ENCODE data around the gene MPP4. TPM values are rescaled to one million over a fixed set of nuclear protein-coding genes. Genes with fewer than 3 reads are reported as not detected.

Gene MPP4, protein sequence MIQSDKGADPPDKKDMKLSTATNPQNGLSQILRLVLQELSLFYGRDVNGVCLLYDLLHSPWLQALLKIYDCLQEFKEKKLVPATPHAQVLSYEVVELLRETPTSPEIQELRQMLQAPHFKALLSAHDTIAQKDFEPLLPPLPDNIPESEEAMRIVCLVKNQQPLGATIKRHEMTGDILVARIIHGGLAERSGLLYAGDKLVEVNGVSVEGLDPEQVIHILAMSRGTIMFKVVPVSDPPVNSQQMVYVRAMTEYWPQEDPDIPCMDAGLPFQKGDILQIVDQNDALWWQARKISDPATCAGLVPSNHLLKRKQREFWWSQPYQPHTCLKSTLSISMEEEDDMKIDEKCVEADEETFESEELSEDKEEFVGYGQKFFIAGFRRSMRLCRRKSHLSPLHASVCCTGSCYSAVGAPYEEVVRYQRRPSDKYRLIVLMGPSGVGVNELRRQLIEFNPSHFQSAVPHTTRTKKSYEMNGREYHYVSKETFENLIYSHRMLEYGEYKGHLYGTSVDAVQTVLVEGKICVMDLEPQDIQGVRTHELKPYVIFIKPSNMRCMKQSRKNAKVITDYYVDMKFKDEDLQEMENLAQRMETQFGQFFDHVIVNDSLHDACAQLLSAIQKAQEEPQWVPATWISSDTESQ
- total RNA-seq (2021) = not detected in 3 replicates
- percentile 18 among the genes with signal in this experiment for Bru-seq, nascent RNA
- long read RNA-seq, experiment 1, partial matches to known transcripts = 0 of 1 reads
- long read RNA-seq, experiment 1, other reads (novel, unspliced or antisense) = 1 of 1 reads
- long read RNA-seq, experiment 2 = 0 reads
- long read RNA-seq, experiment 3 = 0 reads

DNA sequence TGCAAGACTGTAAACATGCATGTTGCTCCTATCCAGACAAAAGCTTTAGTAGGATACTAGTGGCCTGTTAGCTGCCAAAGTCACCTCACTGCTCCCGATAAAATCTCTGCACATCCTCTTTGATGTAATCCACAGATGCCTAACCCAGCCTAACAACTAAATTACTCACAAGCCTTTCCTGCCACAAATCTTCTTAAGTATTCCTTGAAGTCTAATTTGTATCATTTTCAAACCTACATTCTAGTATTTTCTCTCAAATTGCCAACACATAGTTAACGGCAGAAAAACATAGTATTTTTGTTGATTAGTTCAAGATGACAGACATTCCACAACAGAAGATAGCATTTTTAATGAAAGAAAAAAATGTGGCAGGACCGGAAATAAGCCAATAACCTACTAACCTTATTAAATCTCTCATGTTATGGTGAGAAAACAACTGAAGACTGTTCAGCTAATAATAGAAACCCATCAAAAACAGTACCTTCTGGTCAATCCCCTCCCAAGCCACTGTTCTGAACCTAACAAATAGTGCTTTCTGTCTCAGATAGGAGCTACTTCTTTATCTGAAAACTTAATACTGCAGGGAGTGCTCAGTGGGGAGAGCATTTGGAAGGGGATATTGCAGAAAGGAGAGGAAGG lies at the start of gene MPP4:
Gene MPP4, minus strand, starts transcription at position 57 of the 639 bp plus-strand sequence. CDS start 4,690 bp downstream, outside the sequence.
- Mint-ChIP-seq H3K36me3 (peaks cover 12% of the 10 kb centered on the region), H3K27me3 (ENCODE audit: low read depth) (no peaks in the 10 kb centered on the region), H3K9me3 (no peaks in the 10 kb centered on the region), H3K27ac (peak within 1 kb of the TSS; percentile 84), H3K4me3 (0 out of 2 replicates have a peak within 1 kb of the TSS, but pooled peaks have one; percentile 14), H3K4me1 (peaks cover 61% of the 10 kb centered on the region)
- DNase-seq (ENCODE audit: low spot score) (no peak), ATAC-seq (no peak; the same call in 1 of the 2 replicates)
- POLR2A ChIA-PET = no interaction called here
- CTCF ChIA-PET = interaction anchor here (1.6 kb wide), 1 partner anchor 83 kb away, joined by 3 read pairs; the partner anchor contains the start of gene ALS2
- TF ChIP-seq, protein P1, sequence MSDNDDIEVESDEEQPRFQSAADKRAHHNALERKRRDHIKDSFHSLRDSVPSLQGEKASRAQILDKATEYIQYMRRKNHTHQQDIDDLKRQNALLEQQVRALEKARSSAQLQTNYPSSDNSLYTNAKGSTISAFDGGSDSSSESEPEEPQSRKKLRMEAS (CRISPR knock-in tag; IDR thresholded peaks at IDR 0.05) = no peak
- TF ChIP-seq NFATC4 (CRISPR knock-in tag; IDR thresholded peaks at IDR 0.05) (no peak), FOXK1 (CRISPR knock-in tag; IDR thresholded peaks at IDR 0.05) (no peak), GRHL2 (CRISPR knock-in tag; IDR thresholded peaks at IDR 0.05; ENCODE audit: insufficient replicate concordance, severe bottlenecking) (no peak), TP53 (CRISPR knock-in tag; IDR thresholded peaks at IDR 0.05) (no peak), ZNF317 (CRISPR knock-in tag; IDR thresholded peaks at IDR 0.05; ENCODE audit: borderline replicate concordance, low read depth) (no peak), KAT7 (CRISPR knock-in tag; IDR thresholded peaks at IDR 0.05; ENCODE audit: borderline replicate concordance) (no peak), ATF1 (CRISPR knock-in tag; IDR thresholded peaks at IDR 0.05) (no peak), ZBTB21 (CRISPR knock-in tag; IDR thresholded peaks at IDR 0.05; ENCODE audit: borderline replicate concordance) (no peak)
- TF ChIP-seq, protein P2, sequence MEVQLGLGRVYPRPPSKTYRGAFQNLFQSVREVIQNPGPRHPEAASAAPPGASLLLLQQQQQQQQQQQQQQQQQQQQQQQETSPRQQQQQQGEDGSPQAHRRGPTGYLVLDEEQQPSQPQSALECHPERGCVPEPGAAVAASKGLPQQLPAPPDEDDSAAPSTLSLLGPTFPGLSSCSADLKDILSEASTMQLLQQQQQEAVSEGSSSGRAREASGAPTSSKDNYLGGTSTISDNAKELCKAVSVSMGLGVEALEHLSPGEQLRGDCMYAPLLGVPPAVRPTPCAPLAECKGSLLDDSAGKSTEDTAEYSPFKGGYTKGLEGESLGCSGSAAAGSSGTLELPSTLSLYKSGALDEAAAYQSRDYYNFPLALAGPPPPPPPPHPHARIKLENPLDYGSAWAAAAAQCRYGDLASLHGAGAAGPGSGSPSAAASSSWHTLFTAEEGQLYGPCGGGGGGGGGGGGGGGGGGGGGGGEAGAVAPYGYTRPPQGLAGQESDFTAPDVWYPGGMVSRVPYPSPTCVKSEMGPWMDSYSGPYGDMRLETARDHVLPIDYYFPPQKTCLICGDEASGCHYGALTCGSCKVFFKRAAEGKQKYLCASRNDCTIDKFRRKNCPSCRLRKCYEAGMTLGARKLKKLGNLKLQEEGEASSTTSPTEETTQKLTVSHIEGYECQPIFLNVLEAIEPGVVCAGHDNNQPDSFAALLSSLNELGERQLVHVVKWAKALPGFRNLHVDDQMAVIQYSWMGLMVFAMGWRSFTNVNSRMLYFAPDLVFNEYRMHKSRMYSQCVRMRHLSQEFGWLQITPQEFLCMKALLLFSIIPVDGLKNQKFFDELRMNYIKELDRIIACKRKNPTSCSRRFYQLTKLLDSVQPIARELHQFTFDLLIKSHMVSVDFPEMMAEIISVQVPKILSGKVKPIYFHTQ (CRISPR knock-in tag; IDR thresholded peaks at IDR 0.05) = no peak
- TF ChIP-seq, protein P3, sequence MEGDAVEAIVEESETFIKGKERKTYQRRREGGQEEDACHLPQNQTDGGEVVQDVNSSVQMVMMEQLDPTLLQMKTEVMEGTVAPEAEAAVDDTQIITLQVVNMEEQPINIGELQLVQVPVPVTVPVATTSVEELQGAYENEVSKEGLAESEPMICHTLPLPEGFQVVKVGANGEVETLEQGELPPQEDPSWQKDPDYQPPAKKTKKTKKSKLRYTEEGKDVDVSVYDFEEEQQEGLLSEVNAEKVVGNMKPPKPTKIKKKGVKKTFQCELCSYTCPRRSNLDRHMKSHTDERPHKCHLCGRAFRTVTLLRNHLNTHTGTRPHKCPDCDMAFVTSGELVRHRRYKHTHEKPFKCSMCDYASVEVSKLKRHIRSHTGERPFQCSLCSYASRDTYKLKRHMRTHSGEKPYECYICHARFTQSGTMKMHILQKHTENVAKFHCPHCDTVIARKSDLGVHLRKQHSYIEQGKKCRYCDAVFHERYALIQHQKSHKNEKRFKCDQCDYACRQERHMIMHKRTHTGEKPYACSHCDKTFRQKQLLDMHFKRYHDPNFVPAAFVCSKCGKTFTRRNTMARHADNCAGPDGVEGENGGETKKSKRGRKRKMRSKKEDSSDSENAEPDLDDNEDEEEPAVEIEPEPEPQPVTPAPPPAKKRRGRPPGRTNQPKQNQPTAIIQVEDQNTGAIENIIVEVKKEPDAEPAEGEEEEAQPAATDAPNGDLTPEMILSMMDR (IDR thresholded peaks at IDR 0.05) = no peak
- TF ChIP-seq, protein P4, sequence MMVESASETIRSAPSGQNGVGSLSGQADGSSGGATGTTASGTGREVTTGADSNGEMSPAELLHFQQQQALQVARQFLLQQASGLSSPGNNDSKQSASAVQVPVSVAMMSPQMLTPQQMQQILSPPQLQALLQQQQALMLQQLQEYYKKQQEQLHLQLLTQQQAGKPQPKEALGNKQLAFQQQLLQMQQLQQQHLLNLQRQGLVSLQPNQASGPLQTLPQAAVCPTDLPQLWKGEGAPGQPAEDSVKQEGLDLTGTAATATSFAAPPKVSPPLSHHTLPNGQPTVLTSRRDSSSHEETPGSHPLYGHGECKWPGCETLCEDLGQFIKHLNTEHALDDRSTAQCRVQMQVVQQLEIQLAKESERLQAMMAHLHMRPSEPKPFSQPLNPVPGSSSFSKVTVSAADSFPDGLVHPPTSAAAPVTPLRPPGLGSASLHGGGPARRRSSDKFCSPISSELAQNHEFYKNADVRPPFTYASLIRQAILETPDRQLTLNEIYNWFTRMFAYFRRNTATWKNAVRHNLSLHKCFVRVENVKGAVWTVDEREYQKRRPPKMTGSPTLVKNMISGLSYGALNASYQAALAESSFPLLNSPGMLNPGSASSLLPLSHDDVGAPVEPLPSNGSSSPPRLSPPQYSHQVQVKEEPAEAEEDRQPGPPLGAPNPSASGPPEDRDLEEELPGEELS (CRISPR knock-in tag; IDR thresholded peaks at IDR 0.05) = no peak
- TF ChIP-seq, protein P5, sequence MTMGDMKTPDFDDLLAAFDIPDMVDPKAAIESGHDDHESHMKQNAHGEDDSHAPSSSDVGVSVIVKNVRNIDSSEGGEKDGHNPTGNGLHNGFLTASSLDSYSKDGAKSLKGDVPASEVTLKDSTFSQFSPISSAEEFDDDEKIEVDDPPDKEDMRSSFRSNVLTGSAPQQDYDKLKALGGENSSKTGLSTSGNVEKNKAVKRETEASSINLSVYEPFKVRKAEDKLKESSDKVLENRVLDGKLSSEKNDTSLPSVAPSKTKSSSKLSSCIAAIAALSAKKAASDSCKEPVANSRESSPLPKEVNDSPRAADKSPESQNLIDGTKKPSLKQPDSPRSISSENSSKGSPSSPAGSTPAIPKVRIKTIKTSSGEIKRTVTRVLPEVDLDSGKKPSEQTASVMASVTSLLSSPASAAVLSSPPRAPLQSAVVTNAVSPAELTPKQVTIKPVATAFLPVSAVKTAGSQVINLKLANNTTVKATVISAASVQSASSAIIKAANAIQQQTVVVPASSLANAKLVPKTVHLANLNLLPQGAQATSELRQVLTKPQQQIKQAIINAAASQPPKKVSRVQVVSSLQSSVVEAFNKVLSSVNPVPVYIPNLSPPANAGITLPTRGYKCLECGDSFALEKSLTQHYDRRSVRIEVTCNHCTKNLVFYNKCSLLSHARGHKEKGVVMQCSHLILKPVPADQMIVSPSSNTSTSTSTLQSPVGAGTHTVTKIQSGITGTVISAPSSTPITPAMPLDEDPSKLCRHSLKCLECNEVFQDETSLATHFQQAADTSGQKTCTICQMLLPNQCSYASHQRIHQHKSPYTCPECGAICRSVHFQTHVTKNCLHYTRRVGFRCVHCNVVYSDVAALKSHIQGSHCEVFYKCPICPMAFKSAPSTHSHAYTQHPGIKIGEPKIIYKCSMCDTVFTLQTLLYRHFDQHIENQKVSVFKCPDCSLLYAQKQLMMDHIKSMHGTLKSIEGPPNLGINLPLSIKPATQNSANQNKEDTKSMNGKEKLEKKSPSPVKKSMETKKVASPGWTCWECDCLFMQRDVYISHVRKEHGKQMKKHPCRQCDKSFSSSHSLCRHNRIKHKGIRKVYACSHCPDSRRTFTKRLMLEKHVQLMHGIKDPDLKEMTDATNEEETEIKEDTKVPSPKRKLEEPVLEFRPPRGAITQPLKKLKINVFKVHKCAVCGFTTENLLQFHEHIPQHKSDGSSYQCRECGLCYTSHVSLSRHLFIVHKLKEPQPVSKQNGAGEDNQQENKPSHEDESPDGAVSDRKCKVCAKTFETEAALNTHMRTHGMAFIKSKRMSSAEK (CRISPR knock-in tag; IDR thresholded peaks at IDR 0.05; ENCODE audit: borderline replicate concordance) = no peak
- TF ChIP-seq, protein P6, sequence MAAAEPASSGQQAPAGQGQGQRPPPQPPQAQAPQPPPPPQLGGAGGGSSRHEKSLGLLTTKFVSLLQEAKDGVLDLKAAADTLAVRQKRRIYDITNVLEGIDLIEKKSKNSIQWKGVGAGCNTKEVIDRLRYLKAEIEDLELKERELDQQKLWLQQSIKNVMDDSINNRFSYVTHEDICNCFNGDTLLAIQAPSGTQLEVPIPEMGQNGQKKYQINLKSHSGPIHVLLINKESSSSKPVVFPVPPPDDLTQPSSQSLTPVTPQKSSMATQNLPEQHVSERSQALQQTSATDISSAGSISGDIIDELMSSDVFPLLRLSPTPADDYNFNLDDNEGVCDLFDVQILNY (CRISPR knock-in tag; IDR thresholded peaks at IDR 0.05) = no peak
- TF ChIP-seq, protein P7, sequence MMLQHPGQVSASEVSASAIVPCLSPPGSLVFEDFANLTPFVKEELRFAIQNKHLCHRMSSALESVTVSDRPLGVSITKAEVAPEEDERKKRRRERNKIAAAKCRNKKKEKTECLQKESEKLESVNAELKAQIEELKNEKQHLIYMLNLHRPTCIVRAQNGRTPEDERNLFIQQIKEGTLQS (CRISPR knock-in tag; conservative IDR thresholded peaks at IDR 0.05) = no peak
- TF ChIP-seq, protein P8, sequence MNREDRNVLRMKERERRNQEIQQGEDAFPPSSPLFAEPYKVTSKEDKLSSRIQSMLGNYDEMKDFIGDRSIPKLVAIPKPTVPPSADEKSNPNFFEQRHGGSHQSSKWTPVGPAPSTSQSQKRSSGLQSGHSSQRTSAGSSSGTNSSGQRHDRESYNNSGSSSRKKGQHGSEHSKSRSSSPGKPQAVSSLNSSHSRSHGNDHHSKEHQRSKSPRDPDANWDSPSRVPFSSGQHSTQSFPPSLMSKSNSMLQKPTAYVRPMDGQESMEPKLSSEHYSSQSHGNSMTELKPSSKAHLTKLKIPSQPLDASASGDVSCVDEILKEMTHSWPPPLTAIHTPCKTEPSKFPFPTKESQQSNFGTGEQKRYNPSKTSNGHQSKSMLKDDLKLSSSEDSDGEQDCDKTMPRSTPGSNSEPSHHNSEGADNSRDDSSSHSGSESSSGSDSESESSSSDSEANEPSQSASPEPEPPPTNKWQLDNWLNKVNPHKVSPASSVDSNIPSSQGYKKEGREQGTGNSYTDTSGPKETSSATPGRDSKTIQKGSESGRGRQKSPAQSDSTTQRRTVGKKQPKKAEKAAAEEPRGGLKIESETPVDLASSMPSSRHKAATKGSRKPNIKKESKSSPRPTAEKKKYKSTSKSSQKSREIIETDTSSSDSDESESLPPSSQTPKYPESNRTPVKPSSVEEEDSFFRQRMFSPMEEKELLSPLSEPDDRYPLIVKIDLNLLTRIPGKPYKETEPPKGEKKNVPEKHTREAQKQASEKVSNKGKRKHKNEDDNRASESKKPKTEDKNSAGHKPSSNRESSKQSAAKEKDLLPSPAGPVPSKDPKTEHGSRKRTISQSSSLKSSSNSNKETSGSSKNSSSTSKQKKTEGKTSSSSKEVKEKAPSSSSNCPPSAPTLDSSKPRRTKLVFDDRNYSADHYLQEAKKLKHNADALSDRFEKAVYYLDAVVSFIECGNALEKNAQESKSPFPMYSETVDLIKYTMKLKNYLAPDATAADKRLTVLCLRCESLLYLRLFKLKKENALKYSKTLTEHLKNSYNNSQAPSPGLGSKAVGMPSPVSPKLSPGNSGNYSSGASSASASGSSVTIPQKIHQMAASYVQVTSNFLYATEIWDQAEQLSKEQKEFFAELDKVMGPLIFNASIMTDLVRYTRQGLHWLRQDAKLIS (CRISPR knock-in tag; IDR thresholded peaks at IDR 0.05; ENCODE audit: borderline replicate concordance) = no peak

Measured in WTC11 (cell line).